Right lobe of liver (tissue), 6 donors: ENCODE data around the gene UBQLN3. TPM values are rescaled to one million over a fixed set of nuclear protein-coding genes. Genes with fewer than 3 reads are reported as not detected.

Source experiments
- ATAC-seq, 4 donors: fragments of 200-7000 bp; cut with Tn5 transposase; one replicate each; pipeline ENCODE4 v1.9.1; 2020; ENCODE audit warnings: mild to moderate bottlenecking in 4 of 4, moderate library complexity in 4 of 4
- DNase-seq, 3 donors: peaks; one replicate each; pipeline ENCODE4 v3.0.0-alpha.2; 2020
- H3K27ac ChIP-seq, 3 donors: fragments of 200-600 bp; one replicate each; pipeline ENCODE4 v1.8.0; 2022
- H3K27me3 ChIP-seq, 2 donors: fragments of 200-600 bp; one replicate each; pipeline ENCODE4 v1.8.0; 2022
- H3K36me3 ChIP-seq, 4 donors: fragments of 200-600 bp; sonication (generic) in 1 of 4; one replicate each; pipeline versions ENCODE4 v1.5.1 to v1.8.0; 2017 to 2022; ENCODE audit warnings: control low read depth in 1 of 4
- H3K4me1 ChIP-seq, 4 donors: fragments of 200-600 bp; sonication (generic) in 1 of 4; one replicate each; pipeline versions ENCODE4 v1.5.1 to v1.8.0; 2017 to 2022; ENCODE audit warnings: control low read depth in 1 of 4
- H3K4me3 ChIP-seq, 3 donors: fragments of 200-600 bp; one replicate each; pipeline ENCODE4 v1.8.0; 2022
- H3K9me3 ChIP-seq, 4 donors: fragments of 200-600 bp; sonication (generic) in 1 of 4; one replicate each; pipeline versions ENCODE4 v1.5.1 to v1.8.0; 2017 to 2022; ENCODE audit warnings: control low read depth in 1 of 4
- POLR2A ChIP-seq: fragments of 450-650 bp; IDR thresholded peaks from one replicate; pipeline ENCODE4 v1.6.1; 2017; ENCODE audit warnings: antibody characterized with exemption, mild to moderate bottlenecking
- WGBS: methylation state at CpG from one replicate; pipeline ENCODE4 v1.1.6; 2018; ENCODE audit warnings: low coverage, low lambda C conversion rate; ENCODE audit not compliant: insufficient coverage; ENCODE audit errors: missing lambda C conversion rate; 5-methylcytosine and 5-hydroxymethylcytosine counted together
- intact Hi-C, 2 donors: fragments of 100-400 bp; cut with DNase I; formaldehyde crosslinking; loops; one replicate each; pipeline versions ENCODE4 v1.11.2 to v1.14.1; 2022
- total RNA-seq, 6 experiments: library from RNA; depleted of rRNA in 2 of 6; stranded (reverse); fragments of >200 nt in 2 of 6; fragmentation: NEBNext Ultra II Directional in 3 of 6; extraction: Animal tissue kit (Norgen Biotek cat#: 25700) in 3 of 6; gene quantifications; one replicate each; pipeline versions ENCODE4 v1.1.0 to v1.2.4, GENCODE V29; 2016 to 2023
- TF ChIP-seq, protein P1 (sequence below), 4 donors: fragments of 200-600 bp in 3 of 4; fragments of 450-650 bp in 1 of 4; IDR thresholded peaks; one replicate each; pipeline versions ENCODE4 v1.5.1 to v1.8.0; 2016 to 2022; ENCODE audit warnings: antibody characterized with exemption in 4 of 4, mild to moderate bottlenecking in 2 of 4
- donor health status: DM: no; HTN: yes; CAD: no.
- donor health status: DM: no; HTN: no; CAD: no.
- donor health status: DM: no; HTN: no; CAD: no.
- donor health status: DM: no; HTN: yes; CAD: no.
- donor health status: DM: no; HTN: yes; CAD: no.

The UBQLN3 gene
- total RNA-seq, 6 experiments from 2014 or later: 0.12 TPM; not detected in 5

DNA sequence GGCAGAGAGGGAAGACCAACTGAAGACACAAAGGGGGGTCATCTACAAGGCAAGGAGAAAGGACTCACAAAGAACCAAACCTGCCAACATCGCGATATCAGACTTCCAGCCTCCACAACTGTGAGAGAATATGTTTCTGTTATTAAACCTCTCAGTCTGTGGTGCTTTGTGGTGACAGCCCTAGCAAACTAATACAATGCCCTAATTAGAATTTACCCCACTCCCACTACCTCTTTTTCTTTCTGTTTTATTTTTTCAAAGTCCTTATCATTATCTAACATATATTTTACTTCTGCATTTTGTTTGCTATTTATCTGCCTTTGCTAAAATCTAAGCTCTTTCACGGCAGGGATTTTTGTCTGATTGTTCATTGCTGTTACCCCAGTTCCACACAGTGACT is 23.8 kb downstream of the UBQLN3 start:
- intact Hi-C loops: no loop called here
- Histone ChIP-seq H3K27ac (no peak overlapping the region), H3K9me3 (no peaks in the 10 kb centered on the region), H3K27me3 (no peaks in the 10 kb centered on the region), H3K4me1 (no peaks in the 10 kb centered on the region), H3K4me3 (no peak overlapping the region), H3K36me3 (no peaks in the 10 kb centered on the region)
- TF ChIP-seq, protein P1, sequence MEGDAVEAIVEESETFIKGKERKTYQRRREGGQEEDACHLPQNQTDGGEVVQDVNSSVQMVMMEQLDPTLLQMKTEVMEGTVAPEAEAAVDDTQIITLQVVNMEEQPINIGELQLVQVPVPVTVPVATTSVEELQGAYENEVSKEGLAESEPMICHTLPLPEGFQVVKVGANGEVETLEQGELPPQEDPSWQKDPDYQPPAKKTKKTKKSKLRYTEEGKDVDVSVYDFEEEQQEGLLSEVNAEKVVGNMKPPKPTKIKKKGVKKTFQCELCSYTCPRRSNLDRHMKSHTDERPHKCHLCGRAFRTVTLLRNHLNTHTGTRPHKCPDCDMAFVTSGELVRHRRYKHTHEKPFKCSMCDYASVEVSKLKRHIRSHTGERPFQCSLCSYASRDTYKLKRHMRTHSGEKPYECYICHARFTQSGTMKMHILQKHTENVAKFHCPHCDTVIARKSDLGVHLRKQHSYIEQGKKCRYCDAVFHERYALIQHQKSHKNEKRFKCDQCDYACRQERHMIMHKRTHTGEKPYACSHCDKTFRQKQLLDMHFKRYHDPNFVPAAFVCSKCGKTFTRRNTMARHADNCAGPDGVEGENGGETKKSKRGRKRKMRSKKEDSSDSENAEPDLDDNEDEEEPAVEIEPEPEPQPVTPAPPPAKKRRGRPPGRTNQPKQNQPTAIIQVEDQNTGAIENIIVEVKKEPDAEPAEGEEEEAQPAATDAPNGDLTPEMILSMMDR (IDR thresholded peaks at IDR 0.05): no peak
- TF ChIP-seq POLR2A: no peak
- DNase-seq (no peak), ATAC-seq (no peak)
- 54% methylated on average over 2 of the region's 3 CpGs for WGBS

GRCh38 chr11:5476186-5476819 is 33.5 kb downstream of the UBQLN3 start:
- no peak overlapping the region for H3K4me3 ChIP-seq
- no peaks in the 10 kb centered on the region for H3K4me1 ChIP-seq
- H3K9me3 ChIP-seq: no peaks in the 10 kb centered on the region
- no peaks in the 10 kb centered on the region for H3K36me3 ChIP-seq
- DNase-seq (no peak), ATAC-seq (peak; percentile 83 to 92 (median 88))
- intact Hi-C loops: no loop called here
- no peaks in the 10 kb centered on the region for H3K27me3 ChIP-seq
- H3K27ac ChIP-seq: no peak overlapping the region
- TF ChIP-seq, protein P1 (IDR thresholded peaks at IDR 0.05): peak; percentile 77 to 85 (median 80)
- TF ChIP-seq POLR2A: no peak
- 26% methylated on average over 2 of the region's 2 CpGs for WGBS

DNA sequence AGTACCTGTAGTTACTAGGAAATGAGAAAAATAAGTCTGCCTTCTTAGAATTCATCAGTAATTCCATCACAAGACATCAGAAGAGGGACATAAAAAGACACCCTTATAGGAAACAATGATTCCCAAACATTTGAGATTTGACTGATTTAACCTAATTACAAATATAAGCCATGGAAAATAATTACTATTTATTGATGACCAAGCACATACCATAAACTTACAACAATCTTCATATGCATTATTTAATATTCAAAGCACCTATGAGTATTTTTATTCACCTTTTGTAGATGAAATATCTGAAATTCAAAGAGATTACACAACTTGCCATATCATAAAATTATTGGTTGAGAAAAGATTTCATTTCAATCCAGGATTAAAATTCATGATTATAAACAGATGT is 35.8 kb downstream of the UBQLN3 start:
- intact Hi-C loops: no loop called here
- ATAC-seq: no peak

DNA sequence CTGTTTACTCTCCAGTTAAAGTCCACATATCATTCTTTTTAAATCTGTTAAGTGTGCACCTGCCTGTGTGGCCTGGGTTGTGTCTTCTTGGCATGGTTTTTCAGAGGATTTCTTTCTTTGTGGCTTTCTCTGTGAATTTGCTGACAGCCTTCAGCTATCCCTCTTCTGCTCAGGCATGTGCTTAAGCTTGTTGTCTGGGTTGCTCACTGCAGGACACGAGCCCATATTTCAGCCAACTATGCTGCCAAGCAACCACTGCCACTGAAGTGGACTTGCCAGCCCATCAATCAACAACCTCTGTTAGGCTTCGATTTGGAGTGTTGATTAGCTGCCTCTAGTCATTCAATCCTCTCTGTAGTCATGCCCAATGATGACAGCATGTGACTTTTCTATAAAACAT is 42.2 kb downstream of the UBQLN3 start:
- DNase-seq (no peak), ATAC-seq (no peak)
- H3K36me3 ChIP-seq: no peaks in the 10 kb centered on the region
- whole genome bisulfite sequencing: 44% methylated on average over 2 of the region's 2 CpGs
- no peak overlapping the region for H3K27ac ChIP-seq
- H3K4me3 ChIP-seq: no peak overlapping the region
- intact Hi-C loops: no loop called here
- H3K27me3 ChIP-seq: no peaks in the 10 kb centered on the region
- no peak for TF ChIP-seq POLR2A
- TF ChIP-seq, protein P1 (IDR thresholded peaks at IDR 0.05): no peak
- no peaks in the 10 kb centered on the region for H3K9me3 ChIP-seq
- no peaks in the 10 kb centered on the region for H3K4me1 ChIP-seq

More for the DNA sequence above, 35.8 kb downstream of the UBQLN3 start:
- Histone ChIP-seq H3K4me1 (no peaks in the 10 kb centered on the region), H3K4me3 (no peak overlapping the region), H3K36me3 (no peaks in the 10 kb centered on the region), H3K27ac (no peak overlapping the region), H3K9me3 (no peaks in the 10 kb centered on the region), H3K27me3 (no peaks in the 10 kb centered on the region)
- TF ChIP-seq POLR2A: no peak
- TF ChIP-seq, protein P1 (IDR thresholded peaks at IDR 0.05): no peak
- DNase-seq: no peak
